Measurements from ENCODE around the gene SLC38A3.

The SLC38A3 gene

GRCh38 chr3:50262778-50263177 is 57.7 kb downstream of the SLC38A3 start:
- TF ChIP-seq CTCF (IDR thresholded peaks at IDR 0.05): no peak

GRCh38 chr3:50263478-50264382 is 58.7 kb downstream of the SLC38A3 start:
- no peak for TF ChIP-seq CTCF (IDR thresholded peaks at IDR 0.05)

DNA sequence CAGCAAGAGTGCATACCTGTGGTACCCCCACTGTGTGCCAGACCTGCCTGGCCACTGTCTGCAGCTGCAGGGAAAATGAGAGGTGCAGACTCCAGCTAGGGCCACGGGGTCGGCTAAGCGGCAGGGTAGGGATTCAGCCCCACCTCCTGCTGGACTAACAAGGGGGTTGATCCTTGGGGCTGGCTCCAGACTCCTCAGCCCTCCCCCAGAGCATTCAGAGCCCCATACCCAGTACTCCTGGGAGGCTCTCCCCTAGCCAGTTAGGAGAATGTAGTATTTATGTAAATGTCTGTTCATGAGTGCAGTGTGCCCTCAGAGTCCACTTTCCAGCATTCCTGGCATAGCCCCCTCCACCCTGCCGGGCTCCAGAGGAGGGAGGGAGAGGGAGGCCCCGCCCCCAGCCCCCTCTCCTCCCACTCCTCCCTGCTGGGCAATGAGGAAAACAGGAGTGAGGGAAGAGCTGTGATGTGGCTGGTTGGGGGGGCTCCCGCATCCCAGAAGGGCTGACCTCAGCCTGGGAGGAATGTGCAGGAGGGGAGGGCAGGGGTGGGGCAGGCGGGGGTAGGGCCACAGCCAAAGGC is 59.4 kb downstream of the SLC38A3 start:
- no peak for TF ChIP-seq CTCF (IDR thresholded peaks at IDR 0.05)

DNA sequence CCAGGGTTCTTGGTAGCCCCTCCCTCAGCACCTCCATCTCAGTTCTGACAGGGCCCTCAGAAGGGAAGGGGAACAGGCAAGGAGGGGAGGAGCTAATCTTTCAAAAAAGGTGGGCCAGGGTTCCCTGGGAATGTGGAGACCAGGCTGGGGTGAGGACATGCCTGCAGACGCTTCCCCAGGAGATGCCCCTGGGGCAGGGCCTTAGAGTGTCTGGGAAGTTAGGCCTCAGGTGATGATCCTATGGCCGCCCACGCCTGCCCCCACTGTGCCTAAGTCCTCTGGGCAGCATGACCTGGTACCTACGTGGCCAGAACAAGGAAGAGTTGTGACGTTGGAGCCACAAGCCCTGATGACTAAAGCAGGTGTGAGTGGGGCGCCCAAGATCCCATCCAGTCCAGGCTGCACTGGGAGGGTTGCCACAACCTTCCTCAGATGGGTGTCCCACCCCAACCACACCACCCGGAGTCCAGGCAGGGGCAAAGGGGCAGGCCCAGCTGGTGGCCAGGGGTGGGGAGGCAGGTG is 60.0 kb downstream of the SLC38A3 start:
- no peak for TF ChIP-seq CTCF (IDR thresholded peaks at IDR 0.05)

GRCh38 chr3:50265571-50265970 is 60.5 kb downstream of the SLC38A3 start:
- no peak for TF ChIP-seq CTCF (IDR thresholded peaks at IDR 0.05)

GRCh38 chr3:50266017-50266416 is 60.9 kb downstream of the SLC38A3 start:
- TF ChIP-seq CTCF (IDR thresholded peaks at IDR 0.05): no peak

GRCh38 chr3:50266836-50267235 is 61.8 kb downstream of the SLC38A3 start:
- TF ChIP-seq CTCF (IDR thresholded peaks at IDR 0.05): no peak

Data from LNCAP (cell line).